H1 (cell line): ENCODE results near the gene PXDN.

Source experiments
- CEBPB ChIP-seq: IDR thresholded peaks from 2 replicates; pipeline ENCODE4 v1.6.1; 2012; ENCODE audit warnings: low read depth, low read length
- CREB1 ChIP-seq: IDR thresholded peaks from 2 replicates; pipeline ENCODE4 v1.6.1; 2012; ENCODE audit warnings: inconsistent platforms
- CTCF ChIP-seq, 3 experiments: IDR thresholded peaks; 1 replicate in 2 of 3; 2 replicates in 1 of 3; pipeline versions ENCODE4 v1.5.1 to v1.6.1; 2011; ENCODE audit warnings: low read length in 3 of 3, mild to moderate bottlenecking in 3 of 3, inconsistent platforms in 2 of 3, low read depth in 1 of 3, moderate library complexity in 1 of 3; ENCODE audit not compliant: insufficient read depth in 1 of 3; ENCODE audit errors: control extremely low read depth in 1 of 3
- GABPA ChIP-seq: IDR thresholded peaks from 2 replicates; pipeline ENCODE4 v1.6.1; 2011; ENCODE audit warnings: mild to moderate bottlenecking, low read length, moderate library complexity, borderline replicate concordance; ENCODE audit not compliant: insufficient read depth
- KDM5A ChIP-seq: fragments of 200-600 bp; IDR thresholded peaks from 2 replicates; pipeline ENCODE4 v1.7.1; 2012; ENCODE audit warnings: mild to moderate bottlenecking, low read length, inconsistent platforms, mixed read lengths
- POLR2AphosphoS5 ChIP-seq: IDR thresholded peaks from 2 replicates; pipeline ENCODE4 v1.6.1; 2011; ENCODE audit warnings: low read depth, low read length
- SIN3A ChIP-seq, 2 experiments: IDR thresholded peaks in 1 of 2; conservative IDR thresholded peaks in 1 of 2; 2 replicates each; pipeline ENCODE4 v1.6.1; 2011 to 2012; ENCODE audit warnings: low read length in 2 of 2, improper control_type of control experiment in 1 of 2, low read depth in 1 of 2, mild to moderate bottlenecking in 1 of 2
- SP1 ChIP-seq: IDR thresholded peaks from 2 replicates; pipeline ENCODE4 v1.6.1; 2011; ENCODE audit warnings: low read depth, low read length
- SP2 ChIP-seq: IDR thresholded peaks from 2 replicates; pipeline ENCODE4 v1.6.1; 2012; ENCODE audit warnings: mild to moderate bottlenecking, low read length, inconsistent platforms
- YY1 ChIP-seq: IDR thresholded peaks from 2 replicates; pipeline ENCODE4 v1.6.1; 2011; ENCODE audit warnings: low read depth, mild to moderate bottlenecking, low read length

DNA sequence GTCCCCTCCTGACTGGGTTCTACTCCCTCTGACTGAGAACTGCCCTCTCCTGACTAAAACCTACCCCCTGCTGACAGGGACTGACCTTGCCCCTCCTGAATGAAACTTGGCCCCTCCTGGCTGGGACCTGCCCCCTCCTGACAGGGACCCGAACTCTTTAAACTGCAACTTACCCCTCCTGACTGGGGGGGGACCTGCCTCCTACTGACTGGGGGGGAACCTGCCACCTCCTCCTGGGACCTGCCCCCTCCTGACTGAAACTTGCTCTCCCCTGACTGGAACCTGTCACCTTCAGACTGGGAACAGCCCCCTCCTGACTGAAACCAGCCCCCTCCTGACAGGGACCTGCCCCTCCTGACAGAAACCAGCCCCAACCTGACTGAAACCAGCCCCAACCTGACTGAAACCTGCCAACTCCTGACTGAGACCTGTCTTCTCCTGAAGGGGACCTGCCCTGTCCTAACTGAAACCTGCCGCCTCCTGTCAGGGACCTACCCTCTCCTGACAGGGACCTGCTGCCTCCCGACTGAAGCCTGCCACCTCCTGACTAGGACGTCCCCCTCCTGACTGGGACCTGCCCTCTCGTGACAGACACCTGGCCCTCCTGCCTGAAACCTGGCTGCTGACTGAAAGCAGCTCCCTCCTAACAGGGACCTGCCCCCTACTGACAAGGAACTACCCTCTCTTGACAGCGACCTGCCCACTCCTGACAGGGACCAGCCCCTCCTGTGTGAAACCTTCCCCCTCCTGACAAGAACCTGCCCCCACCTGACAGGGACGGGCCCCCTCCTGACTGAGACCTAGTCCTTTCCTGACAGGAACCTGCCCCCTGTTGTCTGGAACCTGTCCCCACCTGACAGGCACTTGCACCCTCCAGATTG is 87.1 kb downstream of the PXDN start:
- TF ChIP-seq CREB1 (no peak), CTCF (IDR thresholded peaks at IDR 0.05; ENCODE audit: control extremely low read depth in 1 of 3, insufficient read depth in 1 of 3, low read depth in 1 of 3, low read length in 3 of 3) (peak in 1 of 3 experiments; percentile 3; a peak in 1 of 4 replicates), SIN3A (conservative IDR thresholded peaks at IDR 0.05 in 1 of 2, IDR thresholded peaks at IDR 0.05 in 1 of 2; ENCODE audit: low read depth in 1 of 2, low read length in 2 of 2) (peak in 1 of 2 experiments; percentile 53; a peak in 1 of 4 replicates), CEBPB (no peak), POLR2AphosphoS5 (no peak), YY1 (no peak), SP2 (no peak), SP1 (no peak), GABPA (no peak), KDM5A (no peak)
